ENCODE data around the gene CAPS. TPM values are rescaled to one million over a fixed set of nuclear protein-coding genes. Genes with fewer than 3 reads are reported as not detected.
A peak's percentile ranks its signal among the peaks of the same experiment; 100 is the strongest.

The CAPS gene
- total RNA-seq, 1 experiment from 2014 or later: 7.2 TPM

DNA sequence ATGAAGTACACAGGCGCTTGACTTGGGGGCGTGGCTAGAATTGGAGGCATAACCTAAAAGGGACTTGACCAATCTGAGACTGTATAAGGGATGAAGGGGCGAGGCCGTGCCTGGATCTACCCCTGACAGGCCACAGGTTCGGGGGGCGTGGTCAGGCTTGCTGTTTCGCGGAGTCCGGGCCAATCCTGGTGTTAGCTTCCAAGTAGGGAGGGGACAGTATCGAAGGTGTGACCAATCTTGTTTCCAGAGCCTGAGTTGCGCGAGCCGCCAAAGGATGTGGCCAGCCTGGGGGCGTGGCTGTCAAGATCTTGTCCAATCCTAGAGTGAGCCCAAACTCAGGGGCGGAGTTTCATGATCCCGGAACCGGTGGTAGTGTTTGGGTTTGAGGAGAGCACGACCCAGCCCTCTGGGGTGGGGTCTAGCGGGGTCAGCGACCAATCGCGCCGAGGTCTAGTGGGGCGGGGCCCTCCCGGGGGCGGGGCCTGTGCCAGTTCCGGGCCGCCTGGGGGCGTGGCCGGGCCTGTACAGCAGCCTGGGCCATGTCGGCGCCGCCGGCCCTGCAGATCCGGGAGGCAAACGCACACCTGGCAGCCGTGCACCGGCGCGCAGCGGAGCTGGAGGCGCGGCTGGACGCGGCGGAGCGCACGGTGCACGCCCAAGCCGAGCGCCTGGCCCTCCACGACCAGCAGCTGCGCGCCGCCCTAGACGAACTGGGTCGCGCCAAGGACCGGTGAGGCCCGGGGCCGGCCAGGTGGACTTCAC is 9.5 kb upstream of the CAPS start, which contains the start of gene VMAC:
Gene VMAC, plus strand, starts transcription at position 521 of the 762 bp plus-strand sequence. Its CDS starts 19 bp downstream, at position 540.
- peak; percentile 99 to 100 for DNase-seq
- no peaks in the 10 kb centered on the region for H3K27me3 Mint-ChIP-seq (ENCODE audit: insufficient read depth, unreplicated experiment)
- peaks cover 42% of the 10 kb centered on the region for H3K36me3 Mint-ChIP-seq (ENCODE audit: insufficient read depth, unreplicated experiment)
- TF ChIP-seq, protein P1, sequence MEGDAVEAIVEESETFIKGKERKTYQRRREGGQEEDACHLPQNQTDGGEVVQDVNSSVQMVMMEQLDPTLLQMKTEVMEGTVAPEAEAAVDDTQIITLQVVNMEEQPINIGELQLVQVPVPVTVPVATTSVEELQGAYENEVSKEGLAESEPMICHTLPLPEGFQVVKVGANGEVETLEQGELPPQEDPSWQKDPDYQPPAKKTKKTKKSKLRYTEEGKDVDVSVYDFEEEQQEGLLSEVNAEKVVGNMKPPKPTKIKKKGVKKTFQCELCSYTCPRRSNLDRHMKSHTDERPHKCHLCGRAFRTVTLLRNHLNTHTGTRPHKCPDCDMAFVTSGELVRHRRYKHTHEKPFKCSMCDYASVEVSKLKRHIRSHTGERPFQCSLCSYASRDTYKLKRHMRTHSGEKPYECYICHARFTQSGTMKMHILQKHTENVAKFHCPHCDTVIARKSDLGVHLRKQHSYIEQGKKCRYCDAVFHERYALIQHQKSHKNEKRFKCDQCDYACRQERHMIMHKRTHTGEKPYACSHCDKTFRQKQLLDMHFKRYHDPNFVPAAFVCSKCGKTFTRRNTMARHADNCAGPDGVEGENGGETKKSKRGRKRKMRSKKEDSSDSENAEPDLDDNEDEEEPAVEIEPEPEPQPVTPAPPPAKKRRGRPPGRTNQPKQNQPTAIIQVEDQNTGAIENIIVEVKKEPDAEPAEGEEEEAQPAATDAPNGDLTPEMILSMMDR (IDR thresholded peaks at IDR 0.05; ENCODE audit: insufficient read depth in 1 of 2, low read depth in 1 of 2, low read length in 1 of 2, severe bottlenecking in 1 of 2, unreplicated experiment in 1 of 2): no peak
- H3K9me3 Mint-ChIP-seq (ENCODE audit: unreplicated experiment): no peaks in the 10 kb centered on the region
- peak within 1 kb of the TSS; percentile 82 for H3K4me3 Mint-ChIP-seq (ENCODE audit: unreplicated experiment)
- no peaks in the 10 kb centered on the region for H3K4me1 Mint-ChIP-seq (ENCODE audit: low read depth, unreplicated experiment)
- no peaks in the 10 kb centered on the region for H3K9me3 ChIP-seq
- BruUV-seq (replicated peaks): no TSS peak
- no peaks in the 10 kb centered on the region for H3K27me3 ChIP-seq (replicated peaks; ENCODE audit: control insufficient read depth, insufficient read depth, low read length)
- H3K4me1 ChIP-seq: no peaks in the 10 kb centered on the region; the same call in 1 of the 2 replicates
- ChIA-PET CTCF (interaction anchor here (0.6 to 3.4 kb wide), 8 partner anchors 14 to 488 kb away, joined by 3 to 56 read pairs (median 4); partner anchors contain the start of genes GTF2F1 and NRTN), POLR2A (interaction anchor here (0.6 to 2.2 kb wide), 8 partner anchors 10 to 1725 kb away, joined by 3 to 27 read pairs (median 6); partner anchors contain the start of genes CATSPERD, LONP1, PET100 and SAFB)
- no peaks in the 10 kb centered on the region for H3K36me3 ChIP-seq (ENCODE audit: control insufficient read depth, insufficient read depth, low read length)
- H3K27ac Mint-ChIP-seq (ENCODE audit: unreplicated experiment): peak within 1 kb of the TSS; percentile 97
- H3K4me3 ChIP-seq (ENCODE audit: low read depth, low read length): peak within 1 kb of the TSS; percentile 86
- intact Hi-C loops (cut with micrococcal nuclease; ENCODE audit: unreplicated experiment): loop anchor here (1.0 to 5.0 kb wide), 2 partner anchors 77 to 100 kb away; no protein-coding TSS in a partner anchor

DNA sequence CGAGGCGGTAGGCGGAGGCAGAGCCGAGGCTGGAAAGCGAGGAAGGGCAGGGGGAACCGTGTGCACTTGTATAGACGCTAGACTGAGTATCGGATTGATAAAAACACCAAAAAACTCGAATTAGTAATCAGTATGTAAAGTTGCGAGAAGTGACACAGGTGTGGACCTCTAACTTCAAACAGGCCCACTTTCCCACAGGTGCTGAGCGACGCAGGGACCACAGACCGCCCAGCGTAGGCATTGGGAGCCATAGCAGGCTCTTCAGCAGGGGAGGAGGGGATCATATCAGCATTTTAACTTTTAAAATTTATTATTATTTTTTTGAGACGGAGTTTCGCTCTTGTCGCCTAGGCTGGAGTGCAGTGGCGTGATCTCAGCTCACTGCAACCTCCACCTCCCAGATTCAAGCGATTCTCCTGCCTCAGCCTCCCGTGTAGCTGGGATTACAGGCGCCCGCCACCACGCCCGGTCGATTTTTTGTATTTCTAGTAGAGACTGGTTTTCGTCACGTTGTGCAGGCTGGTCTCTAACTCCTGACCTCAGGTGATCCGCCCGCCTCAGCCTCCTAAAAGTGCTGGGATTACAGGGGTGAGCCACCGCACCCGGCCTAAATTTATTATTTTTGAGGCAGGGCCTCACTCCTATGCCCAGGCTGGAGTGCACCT is 8.8 kb upstream of the CAPS start:
- POLR2A ChIA-PET: interaction anchor here (1.4 kb wide), 1 partner anchor 283 kb away, joined by 4 read pairs; the partner anchor contains the start of genes SAFB and SAFB2
- intact Hi-C loops (cut with micrococcal nuclease; ENCODE audit: unreplicated experiment): no loop called here

More for the DNA sequence above, 8.8 kb upstream of the CAPS start:
- Histone ChIP-seq H3K4me1 (no peaks in the 10 kb centered on the region; the same call in 1 of the 2 replicates), H3K4me3 (ENCODE audit: low read depth, low read length) (peak overlapping the region; percentile 77), H3K36me3 (ENCODE audit: control insufficient read depth, insufficient read depth, low read length) (no peaks in the 10 kb centered on the region), H3K9me3 (no peaks in the 10 kb centered on the region), H3K27me3 (replicated peaks; ENCODE audit: control insufficient read depth, insufficient read depth, low read length) (no peaks in the 10 kb centered on the region)
- Mint-ChIP-seq H3K27ac (ENCODE audit: unreplicated experiment) (no peak overlapping the region), H3K27me3 (ENCODE audit: insufficient read depth, unreplicated experiment) (no peaks in the 10 kb centered on the region), H3K9me3 (ENCODE audit: unreplicated experiment) (no peaks in the 10 kb centered on the region), H3K4me3 (ENCODE audit: unreplicated experiment) (peak overlapping the region; percentile 82), H3K4me1 (ENCODE audit: low read depth, unreplicated experiment) (no peaks in the 10 kb centered on the region), H3K36me3 (ENCODE audit: insufficient read depth, unreplicated experiment) (peaks cover 36% of the 10 kb centered on the region)
- CTCF ChIA-PET: interaction anchor here (3.4 kb wide), 1 partner anchor 101 kb away, joined by 56 read pairs; the partner anchor contains the start of gene NRTN
- TF ChIP-seq, protein P1 (IDR thresholded peaks at IDR 0.05; ENCODE audit: insufficient read depth in 1 of 2, low read depth in 1 of 2, low read length in 1 of 2, severe bottlenecking in 1 of 2, unreplicated experiment in 1 of 2): no peak
- no peak for DNase-seq
- BruUV-seq (replicated peaks): TSS peak; percentile 61
